ENCODE data around the gene CAP2. TPM values are rescaled to one million over a fixed set of nuclear protein-coding genes. Genes with fewer than 3 reads are reported as not detected.

CAP2 gene
- total RNA-seq, 1 donor from 2014 or later, result not detected

DNA sequence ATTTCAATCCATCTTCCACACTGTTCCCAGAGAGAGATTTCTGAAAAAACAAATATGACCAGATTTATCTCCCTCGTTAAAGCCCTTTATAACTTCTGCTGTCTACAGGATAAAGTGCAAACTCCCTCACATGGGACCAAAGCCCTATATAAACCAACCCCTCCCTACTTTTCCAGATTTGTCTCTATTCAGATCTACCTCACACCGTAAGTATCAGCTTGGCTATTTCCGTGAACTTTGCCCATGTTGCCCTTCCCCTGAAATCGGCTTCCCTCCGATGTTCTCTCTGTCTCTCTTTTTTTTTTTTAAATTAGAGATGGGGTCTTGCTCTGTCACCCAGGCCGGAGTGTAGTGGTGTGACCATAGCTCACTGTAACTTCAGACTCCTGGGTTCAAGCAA, 194.6 kb downstream of the CAP2 start:
- Mint-ChIP-seq H3K27ac (no peak overlapping the region), H3K27me3 (no peaks in the 10 kb centered on the region), H3K36me3 (ENCODE audit: low read depth) (no peaks in the 10 kb centered on the region), H3K9me3 (no peaks in the 10 kb centered on the region), H3K4me3 (no peak overlapping the region), H3K4me1 (no peaks in the 10 kb centered on the region)
- ChIA-PET CTCF (interaction anchor here (1.1 kb wide), 1 partner anchor 228 kb away, joined by 3 read pairs; no protein-coding TSS in a partner anchor), POLR2A (no interaction called here)
- no peak for DNase-seq
- ATAC-seq (ENCODE audit: low read depth), result no peak
- intact Hi-C loops (cut with micrococcal nuclease), result no loop called here
- TF ChIP-seq, protein P1, sequence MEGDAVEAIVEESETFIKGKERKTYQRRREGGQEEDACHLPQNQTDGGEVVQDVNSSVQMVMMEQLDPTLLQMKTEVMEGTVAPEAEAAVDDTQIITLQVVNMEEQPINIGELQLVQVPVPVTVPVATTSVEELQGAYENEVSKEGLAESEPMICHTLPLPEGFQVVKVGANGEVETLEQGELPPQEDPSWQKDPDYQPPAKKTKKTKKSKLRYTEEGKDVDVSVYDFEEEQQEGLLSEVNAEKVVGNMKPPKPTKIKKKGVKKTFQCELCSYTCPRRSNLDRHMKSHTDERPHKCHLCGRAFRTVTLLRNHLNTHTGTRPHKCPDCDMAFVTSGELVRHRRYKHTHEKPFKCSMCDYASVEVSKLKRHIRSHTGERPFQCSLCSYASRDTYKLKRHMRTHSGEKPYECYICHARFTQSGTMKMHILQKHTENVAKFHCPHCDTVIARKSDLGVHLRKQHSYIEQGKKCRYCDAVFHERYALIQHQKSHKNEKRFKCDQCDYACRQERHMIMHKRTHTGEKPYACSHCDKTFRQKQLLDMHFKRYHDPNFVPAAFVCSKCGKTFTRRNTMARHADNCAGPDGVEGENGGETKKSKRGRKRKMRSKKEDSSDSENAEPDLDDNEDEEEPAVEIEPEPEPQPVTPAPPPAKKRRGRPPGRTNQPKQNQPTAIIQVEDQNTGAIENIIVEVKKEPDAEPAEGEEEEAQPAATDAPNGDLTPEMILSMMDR (IDR thresholded peaks at IDR 0.05), result no peak

DNA sequence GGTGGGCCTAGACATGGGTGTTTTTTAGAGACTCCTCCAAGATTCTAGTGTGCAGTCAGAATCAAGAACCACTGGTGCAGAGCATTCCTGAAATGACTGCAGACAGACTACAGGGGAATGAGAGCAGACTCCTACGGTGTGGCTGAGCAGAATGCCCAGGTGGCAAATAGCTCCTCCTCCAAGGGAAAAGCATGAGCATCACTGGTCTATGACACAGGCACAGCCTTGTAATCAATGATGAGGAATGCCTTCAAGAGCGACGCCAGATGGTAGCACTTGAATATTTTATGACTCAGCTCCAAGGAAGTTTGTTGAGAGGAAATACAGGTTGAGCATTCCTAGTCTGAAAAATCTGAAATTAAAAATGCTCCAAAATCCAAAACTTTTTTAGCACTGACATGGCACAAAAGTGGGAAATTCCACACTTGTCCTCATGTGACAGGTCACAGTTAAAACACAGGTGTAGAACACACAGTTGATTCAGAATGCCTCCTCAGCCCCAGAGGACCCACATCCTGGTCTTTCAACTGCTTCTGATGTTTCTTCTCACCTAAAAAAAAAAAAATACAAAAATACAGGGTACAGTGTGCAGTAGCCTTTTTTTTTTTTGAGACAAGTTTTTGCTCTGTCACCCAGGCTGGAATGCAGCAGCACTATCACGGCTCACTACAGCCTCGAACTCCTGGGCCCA, 196.2 kb downstream of the CAP2 start:
- POLR2A ChIA-PET, result no interaction called here
- H3K4me3 Mint-ChIP-seq, result no peak overlapping the region
- TF ChIP-seq, protein P1 (IDR thresholded peaks at IDR 0.05), result no peak
- no peak overlapping the region for H3K27ac Mint-ChIP-seq
- no peaks in the 10 kb centered on the region for H3K4me1 Mint-ChIP-seq
- CTCF ChIA-PET, result no interaction called here
- intact Hi-C loops (cut with micrococcal nuclease), result no loop called here
- no peak for ATAC-seq (ENCODE audit: low read depth)
- no peak for DNase-seq
- H3K36me3 Mint-ChIP-seq (ENCODE audit: low read depth), result no peaks in the 10 kb centered on the region
- no peaks in the 10 kb centered on the region for H3K9me3 Mint-ChIP-seq
- no peaks in the 10 kb centered on the region for H3K27me3 Mint-ChIP-seq

DNA sequence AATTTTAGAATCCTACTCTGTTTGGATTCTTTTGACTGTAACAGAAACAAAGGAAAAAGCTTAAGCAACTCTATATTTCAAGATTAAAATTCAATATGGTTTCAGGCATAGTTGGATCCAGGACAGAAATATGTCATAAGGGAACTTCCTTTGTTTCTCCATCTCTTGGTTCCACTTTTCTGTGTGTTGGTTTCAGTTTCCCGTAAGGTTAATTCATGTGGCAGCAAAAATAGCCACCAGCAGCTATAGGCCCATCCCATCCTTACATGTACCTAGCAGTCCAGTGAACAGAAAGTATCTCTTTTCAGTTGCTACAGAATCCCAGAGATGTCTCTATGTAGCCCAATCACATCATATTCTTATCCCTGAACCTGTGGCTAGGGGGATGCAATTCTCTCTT, 197.9 kb downstream of the CAP2 start:
- ChIA-PET POLR2A (no interaction called here), CTCF (no interaction called here)
- Mint-ChIP-seq H3K4me3 (no peak overlapping the region), H3K4me1 (no peaks in the 10 kb centered on the region), H3K36me3 (ENCODE audit: low read depth) (no peaks in the 10 kb centered on the region), H3K27me3 (no peaks in the 10 kb centered on the region), H3K27ac (no peak overlapping the region), H3K9me3 (no peaks in the 10 kb centered on the region)
- TF ChIP-seq, protein P1 (IDR thresholded peaks at IDR 0.05), result no peak
- ATAC-seq (ENCODE audit: low read depth), result no peak
- no peak for DNase-seq
- intact Hi-C loops (cut with micrococcal nuclease), result no loop called here

DNA sequence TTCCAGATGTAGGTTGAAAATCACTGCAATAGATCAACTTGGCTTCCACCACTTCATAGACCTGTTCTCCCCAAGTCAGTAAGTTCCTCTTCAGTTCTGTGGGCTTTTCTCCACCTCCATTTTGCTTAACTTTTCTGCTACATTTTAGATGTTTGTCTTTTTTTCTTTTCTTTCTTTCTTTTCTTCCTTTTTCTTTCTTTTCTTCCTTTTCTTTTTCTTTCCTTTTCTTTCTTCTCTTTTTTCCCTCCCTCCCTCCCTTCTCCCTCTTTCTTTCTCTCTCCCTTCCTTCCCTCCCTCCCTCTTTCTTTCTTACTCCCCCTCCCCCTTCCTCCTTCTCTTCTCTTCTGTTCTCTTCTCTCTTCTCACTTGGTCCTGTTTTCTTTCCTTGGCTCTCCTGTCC, 199.9 kb downstream of the CAP2 start:
- TF ChIP-seq, protein P1 (IDR thresholded peaks at IDR 0.05), result no peak
- Mint-ChIP-seq H3K4me1 (no peaks in the 10 kb centered on the region), H3K4me3 (no peak overlapping the region), H3K9me3 (no peaks in the 10 kb centered on the region), H3K36me3 (ENCODE audit: low read depth) (no peaks in the 10 kb centered on the region), H3K27me3 (no peaks in the 10 kb centered on the region), H3K27ac (no peak overlapping the region)
- intact Hi-C loops (cut with micrococcal nuclease), result no loop called here
- DNase-seq (no peak), ATAC-seq (ENCODE audit: low read depth) (no peak)
- CTCF ChIA-PET, result no interaction called here
- POLR2A ChIA-PET, result no interaction called here

DNA sequence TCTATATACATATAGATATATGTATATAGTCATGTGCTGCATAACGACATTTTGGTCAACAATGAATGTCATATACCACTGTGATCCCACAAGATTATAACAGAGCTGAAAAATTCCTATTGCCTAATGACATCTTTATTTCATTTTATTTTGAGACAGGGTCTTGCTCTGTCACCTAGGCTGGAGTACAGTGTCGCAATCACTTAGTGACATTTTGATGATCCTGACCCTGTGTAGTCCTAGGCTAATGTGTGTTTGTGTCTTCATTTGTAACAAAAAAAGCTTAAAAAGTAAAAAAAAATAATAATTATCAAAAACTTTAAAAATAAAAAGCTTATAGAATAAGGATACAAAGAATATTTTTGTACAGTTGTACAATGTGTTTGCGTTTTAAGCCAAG, 202.7 kb downstream of the CAP2 start:
- ATAC-seq (ENCODE audit: low read depth) (no peak), DNase-seq (no peak)
- intact Hi-C loops (cut with micrococcal nuclease), result no loop called here
- no peaks in the 10 kb centered on the region for H3K27me3 Mint-ChIP-seq
- no peak overlapping the region for H3K27ac Mint-ChIP-seq
- ChIA-PET CTCF (no interaction called here), POLR2A (interaction anchor here (1.0 kb wide), 1 partner anchor 110 kb away, joined by 3 read pairs; no protein-coding TSS in a partner anchor)
- H3K9me3 Mint-ChIP-seq, result no peaks in the 10 kb centered on the region
- H3K4me1 Mint-ChIP-seq, result peaks cover 6% of the 10 kb centered on the region
- no peak overlapping the region for H3K4me3 Mint-ChIP-seq
- TF ChIP-seq, protein P1 (IDR thresholded peaks at IDR 0.05), result no peak
- no peaks in the 10 kb centered on the region for H3K36me3 Mint-ChIP-seq (ENCODE audit: low read depth)
